Mononuclear cell (primary cell): ENCODE measurements around the gene MSANTD1. TPM values are rescaled to one million over a fixed set of nuclear protein-coding genes. Genes with fewer than 3 reads are reported as not detected.

Experiments
- H3K27me3 ChIP-seq: 2 replicates; pipeline ENCODE4 v1.6.0; 2011; ENCODE audit warnings: low read length, control low read depth; ENCODE audit not compliant: insufficient read depth
- H3K4me1 ChIP-seq: 2 replicates; pipeline ENCODE4 v1.5.1; 2011; ENCODE audit warnings: mild to moderate bottlenecking, low read length, control low read depth; ENCODE audit not compliant: insufficient read depth
- H3K4me3 ChIP-seq: 2 replicates; pipeline ENCODE4 v1.5.1; 2011; ENCODE audit warnings: mild to moderate bottlenecking, low read length, moderate library complexity
- H3K9me3 ChIP-seq: 2 replicates; pipeline ENCODE4 v1.5.1; 2011; ENCODE audit warnings: low read depth, mild to moderate bottlenecking, control low read depth, low read length
- total RNA-seq: library from RNA; depleted of rRNA; stranded (reverse); fragments of >200 nt; gene quantifications from one replicate; pipeline ENCODE4 v1.2.3, GENCODE V29; 2012

The MSANTD1 gene
- 0.63 TPM for total RNA-seq

GRCh38 chr4:3248811-3249661, at the start of gene MSANTD1:
Gene MSANTD1, plus strand, starts transcription at chr4:3249159. Its CDS starts 64 bp downstream, at chr4:3249223.
- no peak within 1 kb of the TSS for H3K4me3 ChIP-seq
- H3K27me3 ChIP-seq = no peaks in the 10 kb centered on the region
- H3K9me3 ChIP-seq = no peaks in the 10 kb centered on the region
- no peaks in the 10 kb centered on the region for H3K4me1 ChIP-seq

- H3K4me3 ChIP-seq = no peak overlapping the region
- H3K4me1 ChIP-seq = peaks cover 62% of the 10 kb centered on the region
- no peaks in the 10 kb centered on the region for H3K9me3 ChIP-seq
- no peaks in the 10 kb centered on the region for H3K27me3 ChIP-seq
Observed at GRCh38 chr4:3199653-3200422, 49.1 kb upstream of the MSANTD1 start.

- no peaks in the 10 kb centered on the region for H3K9me3 ChIP-seq
- H3K4me3 ChIP-seq = no peak overlapping the region
- H3K27me3 ChIP-seq = no peaks in the 10 kb centered on the region
- peaks cover 55% of the 10 kb centered on the region for H3K4me1 ChIP-seq
Observed at GRCh38 chr4:3200423-3201090, 48.4 kb upstream of the MSANTD1 start.

- Histone ChIP-seq H3K9me3 (no peaks in the 10 kb centered on the region), H3K27me3 (no peaks in the 10 kb centered on the region), H3K4me3 (no peak overlapping the region), H3K4me1 (peaks cover 40% of the 10 kb centered on the region)
Observed at GRCh38 chr4:3201718-3202702, 46.9 kb upstream of the MSANTD1 start.

- Histone ChIP-seq H3K9me3 (no peaks in the 10 kb centered on the region), H3K4me1 (peaks cover 37% of the 10 kb centered on the region), H3K27me3 (no peaks in the 10 kb centered on the region), H3K4me3 (no peak overlapping the region)
Observed at GRCh38 chr4:3202836-3203820, 45.8 kb upstream of the MSANTD1 start.

GRCh38 chr4:3203971-3204431, 45.0 kb upstream of the MSANTD1 start:
- Histone ChIP-seq H3K4me1 (peaks cover 37% of the 10 kb centered on the region), H3K9me3 (no peaks in the 10 kb centered on the region), H3K4me3 (no peak overlapping the region), H3K27me3 (no peaks in the 10 kb centered on the region)

GRCh38 chr4:3205995-3206394, 43.0 kb upstream of the MSANTD1 start:
- H3K27me3 ChIP-seq = no peaks in the 10 kb centered on the region
- no peaks in the 10 kb centered on the region for H3K9me3 ChIP-seq
- peaks cover 31% of the 10 kb centered on the region for H3K4me1 ChIP-seq
- H3K4me3 ChIP-seq = no peak overlapping the region

- no peaks in the 10 kb centered on the region for H3K9me3 ChIP-seq
- no peaks in the 10 kb centered on the region for H3K27me3 ChIP-seq
- peaks cover 25% of the 10 kb centered on the region for H3K4me1 ChIP-seq
- H3K4me3 ChIP-seq = no peak overlapping the region
Observed at GRCh38 chr4:3206439-3207100, 42.4 kb upstream of the MSANTD1 start.

GRCh38 chr4:3207531-3208037, 41.4 kb upstream of the MSANTD1 start:
- Histone ChIP-seq H3K27me3 (no peaks in the 10 kb centered on the region), H3K4me3 (no peak overlapping the region), H3K4me1 (peaks cover 15% of the 10 kb centered on the region)

GRCh38 chr4:3208826-3209225, 40.1 kb upstream of the MSANTD1 start:
- H3K27me3 ChIP-seq = no peaks in the 10 kb centered on the region
- H3K9me3 ChIP-seq = no peaks in the 10 kb centered on the region
- H3K4me1 ChIP-seq = peaks cover 5% of the 10 kb centered on the region
- no peak overlapping the region for H3K4me3 ChIP-seq

More at GRCh38 chr4:3207531-3208037, 41.4 kb upstream of the MSANTD1 start:
- no peaks in the 10 kb centered on the region for H3K9me3 ChIP-seq

- no peak overlapping the region for H3K4me3 ChIP-seq
- peaks cover 5% of the 10 kb centered on the region for H3K4me1 ChIP-seq
- H3K27me3 ChIP-seq = no peaks in the 10 kb centered on the region
- no peaks in the 10 kb centered on the region for H3K9me3 ChIP-seq
Observed at GRCh38 chr4:3209551-3210325, 39.2 kb upstream of the MSANTD1 start.

- Histone ChIP-seq H3K4me3 (no peak overlapping the region), H3K27me3 (no peaks in the 10 kb centered on the region), H3K9me3 (no peaks in the 10 kb centered on the region), H3K4me1 (peaks cover 5% of the 10 kb centered on the region)
Observed at GRCh38 chr4:3210467-3210866, 38.5 kb upstream of the MSANTD1 start.
